ENCODE data around the gene INSIG1.

Gene INSIG1

DNA sequence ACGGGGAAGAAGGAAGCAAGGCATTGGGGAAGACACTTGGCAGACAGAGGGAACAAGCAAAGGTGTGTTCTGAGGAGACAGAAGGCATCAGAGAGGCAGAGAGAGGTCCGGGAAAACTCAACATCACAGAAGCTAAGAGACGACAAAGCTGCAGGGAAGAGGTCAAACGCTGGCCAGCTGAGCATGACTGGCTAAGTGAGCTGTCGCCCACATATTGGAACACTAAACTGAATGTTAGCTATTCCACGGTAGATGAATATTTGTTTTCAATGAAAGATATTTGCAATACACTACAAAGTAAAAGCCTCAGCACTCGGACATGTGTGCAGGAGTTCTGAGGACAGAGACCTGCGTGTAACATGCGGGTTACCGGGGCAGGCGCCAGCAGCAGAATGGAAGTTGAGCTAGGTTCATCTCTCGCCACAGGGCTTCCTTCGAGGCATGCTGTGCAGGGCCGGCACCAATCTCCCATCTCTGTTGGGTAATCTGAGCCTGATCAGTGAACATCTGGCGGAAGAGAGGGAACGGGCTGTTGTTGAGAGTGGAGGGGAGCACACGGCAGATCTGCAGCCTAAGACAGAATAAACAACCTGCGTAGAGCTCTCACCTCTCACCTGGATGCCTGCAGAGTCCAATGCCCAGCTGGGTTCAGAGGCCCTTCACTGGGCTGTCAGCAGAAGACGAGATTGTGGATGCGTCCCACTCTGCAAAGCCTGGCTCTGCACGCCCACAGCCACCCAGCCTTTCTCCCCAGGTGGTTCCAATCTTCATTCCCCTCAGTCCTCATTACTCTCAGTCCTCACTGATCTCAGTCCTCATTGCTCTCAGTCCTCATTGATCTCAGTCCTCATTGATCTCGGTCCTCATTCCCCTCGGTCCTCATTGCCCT, 35.9 kb downstream of the INSIG1 start:
- no peak for DNase-seq

DNA sequence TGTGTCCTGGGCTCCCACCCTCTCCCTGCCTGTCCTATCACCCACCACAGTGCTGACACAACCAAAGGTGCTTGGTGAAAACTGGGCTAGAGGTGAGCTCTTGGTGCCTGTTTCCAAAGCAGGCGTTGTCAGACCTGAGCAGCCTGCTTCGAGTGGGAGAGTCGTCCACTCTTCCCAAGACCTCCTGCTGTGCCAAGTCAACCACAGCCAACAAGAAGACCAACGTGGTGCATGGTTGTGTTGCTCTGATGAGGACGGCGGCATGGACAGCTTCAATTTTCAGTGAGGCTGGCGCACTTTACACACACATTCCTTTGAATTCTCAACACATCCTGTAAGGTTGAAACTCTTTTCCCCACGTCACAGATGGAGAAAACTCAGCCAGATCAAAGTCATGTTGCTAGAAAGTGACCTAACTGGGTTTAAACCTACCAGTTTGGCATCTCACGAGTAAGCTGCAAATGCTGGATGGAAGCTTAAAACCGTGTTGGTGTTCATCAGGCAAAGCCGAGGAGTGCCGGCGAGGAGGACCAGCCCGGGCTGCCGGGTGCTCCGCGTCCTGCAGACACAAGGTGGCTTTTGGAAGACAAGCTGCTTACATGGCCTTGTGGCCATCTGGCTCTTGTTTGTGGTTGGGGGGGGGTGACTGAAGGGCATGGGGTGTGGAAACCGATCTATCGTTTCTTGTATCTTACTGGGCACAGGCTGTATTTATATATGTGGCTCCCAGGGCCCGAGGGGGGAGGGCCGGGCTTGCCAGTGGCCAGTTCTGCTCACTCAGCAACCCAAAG, 39.3 kb downstream of the INSIG1 start:
- no peak for DNase-seq

DNA sequence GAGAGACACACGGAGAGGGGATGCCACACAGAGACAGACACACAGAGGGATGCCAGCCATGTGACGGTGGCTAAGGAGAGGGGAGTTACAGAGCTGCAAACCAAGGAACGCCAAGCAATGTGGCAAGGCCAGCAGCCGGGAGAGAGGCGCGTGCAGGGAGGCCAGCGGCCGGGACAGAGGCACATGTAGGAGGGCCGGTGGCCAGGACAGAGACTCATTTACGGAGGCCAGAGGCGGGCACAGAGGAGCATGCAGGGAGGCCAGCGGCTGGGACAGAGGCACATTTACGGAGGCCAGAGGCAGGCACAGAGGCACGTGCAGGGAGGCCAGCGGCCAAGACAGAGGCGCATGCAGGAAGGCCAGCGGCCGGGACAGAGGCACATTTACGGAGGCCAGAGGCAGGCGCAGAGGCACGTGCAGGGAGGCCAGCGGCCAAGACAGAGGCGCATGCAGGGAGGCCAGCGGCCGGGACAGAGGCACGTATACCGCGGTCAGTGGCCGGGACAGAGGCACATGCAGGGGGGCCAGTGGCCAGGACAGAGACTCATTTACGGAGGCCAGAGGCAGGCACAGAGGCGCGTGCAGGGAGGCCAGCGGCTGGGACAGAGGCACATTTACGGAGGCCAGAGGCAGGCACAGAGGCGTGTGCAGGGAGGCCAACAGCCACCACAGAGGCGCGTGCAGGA, 40.4 kb downstream of the INSIG1 start:
- no peak for DNase-seq

DNA sequence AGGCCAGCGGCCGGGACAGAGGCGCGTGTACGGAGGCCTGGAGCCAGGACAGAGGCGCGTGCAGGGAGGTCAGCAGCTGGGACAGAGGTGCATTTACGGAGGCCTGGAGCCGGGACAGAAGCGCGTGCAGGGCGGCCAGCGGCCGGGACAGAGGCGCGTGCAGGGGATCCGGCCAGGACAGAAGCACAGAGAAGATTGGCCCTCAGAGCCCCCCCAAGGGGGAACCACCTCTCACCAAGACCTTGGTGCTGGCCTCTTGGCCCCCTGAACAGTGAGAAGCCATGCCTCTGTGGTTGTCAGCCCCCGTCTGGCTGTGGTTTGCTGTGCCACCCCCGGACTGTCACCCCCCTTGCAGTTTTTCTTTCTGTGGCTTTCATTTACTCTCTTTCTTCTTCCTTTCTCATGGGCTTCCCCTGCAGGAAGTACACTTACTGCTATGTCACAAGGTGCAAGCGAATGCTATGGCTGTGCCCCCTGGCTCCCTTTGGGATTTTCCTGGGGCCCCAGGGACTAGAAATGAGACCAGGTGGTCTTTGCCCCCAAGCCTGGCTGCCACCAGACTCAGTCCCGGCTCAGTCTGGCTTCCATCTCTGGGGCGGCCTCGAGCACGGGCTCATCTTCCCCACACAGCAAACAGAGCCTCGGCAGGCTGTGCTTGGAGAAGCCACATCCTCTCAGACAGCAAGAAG, 41.1 kb downstream of the INSIG1 start:
- no peak for DNase-seq

DNA sequence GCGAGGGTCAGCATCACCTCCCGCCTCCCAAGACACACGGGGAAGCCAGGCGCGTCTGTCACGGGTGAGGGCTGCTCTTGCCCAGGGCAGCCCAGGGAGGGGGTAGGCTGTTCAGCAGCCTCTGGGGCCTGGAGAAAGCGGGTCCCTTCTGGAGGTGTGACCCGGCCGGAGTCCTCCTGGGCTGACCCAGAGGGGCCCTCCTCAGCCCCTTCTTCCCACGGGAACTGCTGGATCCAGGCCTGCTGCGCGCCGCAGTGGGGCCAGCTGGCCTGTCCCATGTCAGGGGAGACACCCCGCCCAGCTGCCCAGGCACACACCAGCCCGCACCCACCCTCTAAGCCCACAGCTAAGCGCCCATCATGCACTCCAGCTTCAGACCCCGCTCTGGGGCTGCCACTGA, 41.8 kb downstream of the INSIG1 start:
- no peak for DNase-seq

DNA sequence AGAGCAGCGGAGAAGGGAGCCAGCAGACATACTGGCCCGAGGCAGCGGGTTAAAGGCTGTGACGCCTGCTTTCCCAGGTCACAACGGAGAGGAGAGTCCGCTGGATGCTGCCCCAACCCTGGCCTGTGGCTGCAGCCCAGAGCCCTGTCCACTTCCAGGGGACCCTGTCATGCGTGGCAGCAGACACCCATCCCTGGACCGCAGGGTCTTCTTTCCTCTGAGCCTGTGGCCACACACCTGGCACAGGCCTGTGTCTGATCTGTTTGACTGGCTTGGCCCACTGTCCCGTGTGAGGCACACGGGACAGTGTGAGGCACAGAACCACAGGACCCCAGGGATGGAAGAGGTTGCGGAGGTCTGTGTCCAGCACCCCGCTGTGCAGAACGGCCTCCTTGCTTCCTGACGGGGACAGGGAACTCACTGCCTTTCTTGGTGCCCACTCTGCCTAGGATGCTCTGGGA, 42.4 kb downstream of the INSIG1 start:
- DNase-seq, result no peak

DNA sequence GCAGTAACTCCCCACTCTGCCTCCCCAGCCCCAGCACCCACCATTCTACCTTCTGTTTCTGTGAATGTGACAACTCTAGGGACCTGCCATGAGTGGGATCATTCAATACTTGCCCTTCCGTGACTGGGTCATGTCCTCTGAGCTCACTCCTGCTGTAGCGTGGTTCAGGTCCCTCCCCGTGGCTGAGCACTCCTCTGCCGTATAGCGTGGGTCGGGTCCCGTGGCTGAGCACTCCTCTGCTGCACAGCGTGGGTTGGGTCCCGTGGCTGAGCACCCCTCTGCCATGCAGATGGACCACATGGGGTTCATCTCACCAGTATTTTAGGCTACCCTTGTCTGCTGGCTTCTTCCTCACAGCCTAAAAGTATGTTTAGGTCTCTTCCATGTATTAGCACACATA, 43.0 kb downstream of the INSIG1 start:
- no peak for DNase-seq

DNA sequence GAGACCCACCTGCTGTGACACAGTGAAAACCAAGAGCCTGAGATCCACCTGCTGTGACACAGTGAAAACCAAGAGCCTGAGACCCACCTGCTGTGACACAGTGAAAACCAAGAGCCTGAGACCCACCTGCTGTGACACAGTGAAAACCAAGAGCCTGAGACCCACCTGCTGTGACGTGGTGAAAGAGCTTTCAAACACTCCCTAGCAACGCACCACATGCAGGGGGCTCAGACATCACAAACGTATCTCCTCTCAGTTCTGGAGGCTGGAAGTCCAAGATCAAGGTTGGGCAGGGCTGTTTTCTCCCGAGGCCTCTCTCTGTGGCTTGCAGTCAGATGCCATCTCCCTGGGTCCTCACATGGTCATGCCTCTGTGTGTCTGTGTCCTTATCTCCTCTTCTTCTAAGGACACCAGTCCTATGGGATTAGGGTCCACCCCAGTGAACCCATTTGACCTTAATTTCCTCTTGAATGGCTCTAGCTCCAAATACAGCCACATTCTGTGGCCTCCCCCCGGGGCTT, 43.8 kb downstream of the INSIG1 start:
- DNase-seq, result no peak

DNA sequence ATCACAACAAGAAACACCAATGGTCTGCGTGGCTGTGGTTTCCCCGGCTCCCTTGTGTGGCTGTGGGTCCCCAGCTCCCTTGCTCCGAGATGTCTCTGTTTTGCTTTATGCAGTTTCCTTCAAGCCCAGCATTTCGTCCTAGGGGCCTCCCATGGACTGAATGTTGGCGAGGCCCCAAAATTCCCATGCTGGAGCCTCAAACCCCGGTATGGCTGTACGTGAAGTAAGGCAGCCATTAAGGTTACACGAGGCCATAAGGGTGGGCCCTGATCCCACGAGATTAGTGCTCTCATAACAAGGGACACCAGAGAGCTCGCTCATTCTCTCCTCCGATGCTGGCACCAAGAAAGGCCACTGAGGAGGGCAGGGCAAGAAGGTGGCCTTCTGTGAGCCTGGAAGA, 44.6 kb downstream of the INSIG1 start:
- no peak for DNase-seq

DNA sequence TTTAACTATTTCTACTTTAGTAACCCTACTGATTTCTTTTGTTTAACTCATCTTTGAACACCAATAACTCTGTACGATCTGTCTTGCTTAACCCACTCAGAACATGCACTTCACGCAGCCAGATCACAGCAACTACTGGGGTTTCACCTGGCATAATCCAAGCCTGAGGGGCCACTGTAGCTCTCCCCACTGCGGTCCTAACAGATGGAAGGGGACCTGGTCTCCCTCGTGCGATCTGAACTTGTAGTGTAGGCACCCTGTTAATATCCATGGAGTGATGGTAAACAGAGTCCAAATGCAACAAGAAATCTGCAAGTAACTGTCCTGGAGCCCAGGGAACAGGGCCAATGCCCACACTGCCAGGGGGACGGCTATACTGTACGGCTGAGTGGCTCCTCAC, 45.5 kb downstream of the INSIG1 start:
- no peak for DNase-seq

DNA sequence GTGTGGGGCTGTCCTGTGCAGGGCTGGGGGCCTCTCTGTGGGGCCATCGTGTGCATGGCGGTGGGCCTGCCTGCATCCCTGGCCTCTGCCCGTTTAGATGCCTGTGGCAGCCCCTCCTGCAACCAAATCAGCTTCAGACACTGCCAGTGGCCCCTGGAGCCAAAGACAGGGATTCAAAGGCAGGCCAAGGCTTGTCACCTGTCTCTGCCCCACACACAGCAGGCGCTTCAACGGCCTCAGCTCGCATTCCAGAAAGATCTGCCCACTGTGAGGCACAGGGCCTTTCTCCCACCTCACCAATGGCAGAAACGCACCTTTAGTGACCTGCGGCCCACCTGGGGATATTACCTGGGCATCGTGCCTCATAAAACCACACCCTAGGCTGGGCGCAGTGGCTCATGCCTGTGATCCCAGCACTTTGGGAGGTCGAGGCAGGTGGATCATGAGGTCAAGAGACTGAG, 46.0 kb downstream of the INSIG1 start:
- no peak for DNase-seq

DNA sequence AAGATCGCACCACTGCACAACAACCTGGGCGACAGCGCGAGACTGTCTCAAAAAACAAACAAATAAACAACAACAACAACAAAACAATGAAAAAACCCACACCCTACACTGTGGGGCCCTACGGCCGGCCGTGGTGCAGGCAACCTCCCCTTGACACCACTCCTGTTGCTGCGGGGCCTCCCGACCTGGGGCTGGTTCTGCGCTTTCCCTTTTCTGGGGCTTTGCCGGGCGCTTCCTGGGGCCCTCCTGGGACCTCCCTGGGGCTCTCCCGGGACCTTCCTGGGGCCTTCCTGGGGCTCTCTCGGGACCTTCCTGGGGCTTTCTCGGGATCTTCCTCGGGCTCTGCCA, 46.6 kb downstream of the INSIG1 start:
- no peak for DNase-seq

DNA sequence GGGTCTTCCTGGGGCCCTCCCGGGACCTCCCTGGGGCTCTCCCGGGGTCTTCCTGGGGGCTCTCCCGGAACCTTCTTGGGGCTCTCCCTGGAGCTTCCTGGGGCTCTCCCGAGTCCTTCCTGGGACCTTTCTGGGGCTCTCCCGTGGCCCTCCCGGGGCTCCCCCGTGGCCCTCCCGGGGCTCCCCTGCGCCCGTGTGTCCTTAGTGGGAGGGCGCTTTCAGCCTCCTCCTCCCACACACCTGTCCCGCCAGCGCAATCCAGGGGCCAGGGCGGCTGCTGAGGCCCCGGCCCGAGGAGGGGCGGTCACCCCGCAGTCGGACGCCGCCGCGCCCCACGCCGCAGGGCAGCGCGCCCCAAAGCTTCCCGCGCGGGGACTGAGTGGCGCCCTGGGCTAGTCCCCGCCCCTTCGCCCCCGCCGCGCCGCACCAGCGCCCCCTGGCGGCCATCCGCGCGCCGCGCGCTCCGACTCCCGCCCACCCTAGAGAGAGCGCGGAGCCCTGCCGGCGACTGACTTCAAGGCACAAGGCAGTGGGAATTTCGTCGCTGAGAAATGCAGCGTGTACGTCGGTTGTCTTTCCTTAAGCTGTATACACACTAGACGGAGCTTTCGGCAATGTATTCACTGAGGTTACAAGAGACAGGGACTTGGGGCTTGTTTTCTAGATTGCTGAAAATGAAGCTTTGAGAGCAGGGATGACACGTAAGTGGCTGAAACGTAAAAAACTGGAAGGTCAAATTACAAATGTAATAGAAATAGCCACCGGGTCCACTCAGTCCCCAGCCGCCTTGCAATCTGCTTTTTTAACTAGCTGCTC, 47.1 kb downstream of the INSIG1 start:
- DNase-seq, result peak; percentile 82

DNA sequence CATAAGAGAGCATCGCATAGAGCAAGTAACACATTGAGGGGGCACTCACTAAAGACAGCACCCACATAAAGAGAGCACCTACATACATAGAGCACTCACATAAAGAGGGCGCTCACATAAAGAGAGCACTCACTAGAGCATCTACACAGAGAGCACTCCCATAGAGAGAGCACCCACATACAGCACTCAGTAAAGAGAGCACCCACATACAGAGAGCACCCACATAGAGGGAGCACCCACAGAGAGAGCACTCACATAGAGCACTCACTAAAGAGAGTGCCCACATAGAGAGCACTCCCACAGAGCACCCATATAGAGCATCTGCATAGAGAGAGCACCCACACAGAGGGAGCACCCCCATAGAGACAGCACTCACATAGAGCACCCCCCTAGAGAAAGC, 47.8 kb downstream of the INSIG1 start:
- DNase-seq, result no peak

DNA sequence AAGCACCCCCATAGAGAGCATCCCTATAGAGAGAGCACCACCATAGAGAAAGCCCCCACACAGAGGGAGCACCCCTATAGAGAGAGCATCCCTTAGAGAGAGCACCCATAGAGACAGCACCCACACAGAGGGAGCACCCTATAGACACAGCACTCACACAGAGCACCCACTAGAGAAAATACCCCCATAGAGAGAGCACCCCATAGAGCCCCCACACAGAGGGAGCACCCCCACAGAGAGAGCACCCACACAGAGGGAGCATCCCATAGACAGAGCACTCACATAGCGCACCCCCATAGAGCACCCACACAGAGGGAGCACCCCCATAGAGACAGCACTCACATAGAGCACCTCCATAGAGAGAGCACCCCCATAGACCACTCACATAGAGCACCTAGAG, 48.6 kb downstream of the INSIG1 start:
- DNase-seq, result no peak

DNA sequence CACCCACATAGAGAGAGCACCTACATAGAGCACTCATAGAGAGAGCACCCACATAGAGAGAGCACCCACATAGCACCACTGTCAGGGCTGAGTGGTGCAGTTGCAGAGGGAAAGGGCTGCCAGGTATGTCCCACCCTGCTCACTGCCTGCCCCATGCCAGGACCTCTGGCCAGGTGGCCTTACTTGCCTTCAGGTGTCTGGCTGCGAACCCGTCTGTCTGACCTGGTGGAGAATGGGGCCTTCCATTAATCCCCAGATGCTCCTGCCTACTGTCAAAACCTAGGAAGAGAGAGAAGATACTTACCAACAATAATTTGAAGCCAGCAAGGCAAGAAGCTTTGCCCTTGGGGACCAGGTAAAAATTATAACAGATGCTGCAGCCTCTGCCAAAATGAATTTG, 51.1 kb downstream of the INSIG1 start:
- no peak for DNase-seq

DNA sequence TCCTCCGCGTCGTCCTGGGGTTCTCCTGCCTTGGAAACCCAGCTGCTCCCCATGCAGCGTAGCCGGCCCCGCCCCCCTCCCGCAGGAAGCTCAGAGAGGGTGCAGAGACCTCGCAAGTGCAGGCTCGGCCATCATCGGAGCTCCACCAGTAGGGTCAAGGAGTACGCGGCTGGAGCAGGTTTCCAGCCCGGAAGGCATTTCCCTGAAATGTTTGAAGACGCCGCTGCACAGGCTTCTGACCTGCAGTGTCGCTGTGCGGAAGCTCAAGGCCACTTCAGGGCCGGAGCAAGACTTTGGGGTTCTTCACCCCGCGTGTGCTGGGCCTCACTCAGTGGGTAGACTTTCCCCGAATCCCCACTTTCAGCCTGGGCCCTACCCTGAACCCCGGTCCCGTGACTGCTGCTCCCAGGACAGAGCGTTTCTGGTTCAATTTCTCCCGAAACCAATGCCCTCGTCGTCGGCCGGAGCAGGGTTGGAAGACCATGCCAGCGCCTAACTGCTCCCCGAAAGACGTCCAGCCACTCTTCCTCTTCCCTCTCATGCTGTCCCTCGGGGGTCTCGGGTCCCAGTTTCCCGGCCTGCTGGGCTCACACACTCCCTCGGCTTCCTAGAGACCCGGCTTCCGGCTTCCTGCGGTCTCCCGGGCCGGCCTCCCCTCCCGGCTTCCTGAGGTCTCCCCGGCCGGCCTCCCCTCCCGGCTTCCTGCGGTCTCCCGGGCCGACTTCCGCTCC, 52.1 kb downstream of the INSIG1 start:
- no peak for DNase-seq

DNA sequence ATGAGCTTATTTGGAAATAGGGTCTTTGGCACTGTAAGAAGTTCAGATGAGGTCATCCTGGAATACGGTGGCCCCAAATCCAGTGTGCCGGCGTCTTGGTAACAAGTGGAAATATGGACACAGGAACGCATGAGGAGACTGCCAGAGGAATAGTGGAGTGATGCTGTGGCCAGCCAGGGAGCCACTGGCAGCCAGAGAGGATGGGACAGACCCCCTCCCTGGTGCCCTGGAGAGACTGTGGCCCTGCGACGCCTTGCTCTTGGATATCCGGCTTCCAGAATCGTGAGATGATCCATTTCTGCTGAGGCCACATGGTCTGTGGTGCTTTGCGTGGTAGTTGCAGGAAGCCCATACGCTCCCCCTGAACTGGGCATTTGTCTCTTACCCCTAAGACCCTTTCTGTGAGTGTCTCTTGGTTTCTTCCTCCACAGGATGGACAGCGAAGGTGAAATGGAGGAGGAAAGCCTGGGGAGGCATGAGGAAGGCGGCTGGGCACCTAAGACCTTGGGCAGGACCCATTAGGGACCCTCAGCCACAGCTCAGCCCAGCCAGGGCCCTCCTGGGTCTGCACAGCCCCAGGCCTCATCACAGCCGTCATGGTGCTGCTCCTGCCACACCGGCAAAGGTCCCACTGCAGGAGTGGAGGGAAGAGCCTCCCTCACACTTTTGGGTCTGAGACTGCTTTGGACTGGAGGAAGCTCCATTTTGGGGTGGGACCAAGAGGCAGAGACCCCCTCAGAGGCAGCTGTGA, 53.6 kb downstream of the INSIG1 start:
- DNase-seq, result no peak

DNA sequence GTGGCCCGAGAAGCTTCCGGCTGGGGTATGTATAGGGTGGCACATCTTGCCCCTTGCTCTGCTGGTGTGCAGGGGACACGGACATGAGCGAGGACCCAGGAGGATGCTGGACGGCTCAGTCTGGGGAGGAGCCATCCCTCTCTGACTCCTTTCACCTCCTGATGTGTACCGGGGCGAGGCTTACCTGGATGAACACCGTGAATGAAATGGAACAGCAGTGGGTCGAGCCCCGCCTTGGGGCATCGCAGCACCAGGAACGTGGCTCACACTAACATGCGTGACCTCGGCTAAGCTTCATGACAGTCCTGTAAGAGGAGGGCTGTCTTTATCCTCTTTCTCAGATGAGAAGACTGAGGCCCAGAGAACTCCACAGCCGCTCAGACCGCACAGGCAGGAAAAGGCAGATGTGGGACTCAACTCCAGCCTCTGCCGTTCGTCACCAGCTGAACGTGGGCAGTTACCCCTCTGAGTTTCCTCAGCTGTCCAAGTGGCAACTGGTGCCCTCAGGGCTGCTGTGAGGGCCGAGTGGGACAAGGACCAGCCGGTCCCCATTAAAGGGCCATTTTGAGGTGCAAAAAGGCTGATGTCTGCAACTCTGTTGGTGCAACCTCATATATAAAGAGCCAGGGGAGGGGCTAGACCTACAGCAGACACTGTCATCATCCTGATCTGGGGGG, 54.5 kb downstream of the INSIG1 start:
- DNase-seq, result no peak

DNA sequence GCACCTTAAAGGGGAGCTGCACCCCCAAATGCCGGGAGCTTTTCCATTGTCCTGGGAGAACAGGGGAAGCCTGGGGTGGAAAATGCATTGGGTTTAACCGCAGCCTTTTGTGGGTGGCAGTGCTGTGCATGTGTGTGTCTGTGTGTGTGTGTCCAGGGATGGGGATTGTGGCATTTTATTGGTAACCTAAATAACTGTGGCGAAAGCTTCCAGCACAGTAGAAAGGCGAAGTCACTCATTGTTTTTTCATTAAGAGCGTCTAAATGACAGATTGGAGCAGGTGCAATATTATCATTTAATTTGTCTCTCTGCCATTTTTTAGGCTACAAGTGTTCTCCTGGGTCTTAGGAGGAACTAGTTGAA, 55.1 kb downstream of the INSIG1 start:
- DNase-seq, result no peak
